NCI-H2107 treated with DMSO at 0.1 percent for 48 hours (cell line): ENCODE measurements around the gene ATP6V1C2.
A peak's percentile ranks its signal among the peaks of the same experiment; 100 is the strongest.

ENCODE experiments used
- DNase-seq: peaks from one replicate; lab custom pipeline; 2025; ENCODE audit not compliant: unreplicated experiment; lab: John Stamatoyannopoulos, UW

The ATP6V1C2 gene

GRCh38 chr2:10732924-10733565 is 11.6 kb downstream of the ATP6V1C2 start:
- DNase-seq = peak; percentile 63

DNA sequence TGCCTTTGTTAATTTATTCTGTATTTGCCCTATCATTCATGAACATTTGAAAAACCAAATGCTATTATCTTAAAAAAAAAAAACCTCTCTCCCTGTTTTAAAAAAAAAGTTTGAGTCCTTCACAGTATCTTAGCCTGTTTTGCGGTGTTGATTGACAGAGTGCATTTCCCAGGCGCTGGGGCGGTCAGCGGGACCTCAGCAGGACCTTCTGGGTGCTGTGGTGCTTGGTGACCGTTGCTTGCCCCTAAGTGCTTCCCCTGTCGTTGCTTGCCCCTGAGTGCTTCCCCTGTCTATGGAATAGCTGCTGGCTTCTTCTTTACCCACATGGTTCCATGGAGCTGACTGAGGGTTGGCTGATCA is 12.1 kb downstream of the ATP6V1C2 start:
- peak; percentile 49 for DNase-seq

DNA sequence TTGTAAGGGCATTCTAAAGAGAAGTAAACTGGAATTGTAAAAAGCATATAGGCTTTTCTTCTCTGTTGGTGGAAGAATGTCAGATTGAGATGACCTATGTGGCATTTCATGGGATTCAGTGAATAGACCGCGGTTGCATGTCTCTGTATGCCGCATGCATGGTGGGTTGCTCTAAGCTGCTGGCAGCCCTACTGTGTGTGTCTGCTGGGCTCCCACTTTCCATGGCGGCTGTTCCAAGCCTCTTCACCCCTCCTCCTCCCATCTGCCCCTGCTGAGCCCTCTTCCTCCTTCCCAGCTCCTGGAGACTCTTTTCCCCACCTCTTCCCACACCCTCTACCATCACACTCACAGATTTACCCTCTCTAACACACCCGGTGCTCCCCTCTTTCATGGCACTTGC is 12.6 kb downstream of the ATP6V1C2 start:
- DNase-seq = no peak

DNA sequence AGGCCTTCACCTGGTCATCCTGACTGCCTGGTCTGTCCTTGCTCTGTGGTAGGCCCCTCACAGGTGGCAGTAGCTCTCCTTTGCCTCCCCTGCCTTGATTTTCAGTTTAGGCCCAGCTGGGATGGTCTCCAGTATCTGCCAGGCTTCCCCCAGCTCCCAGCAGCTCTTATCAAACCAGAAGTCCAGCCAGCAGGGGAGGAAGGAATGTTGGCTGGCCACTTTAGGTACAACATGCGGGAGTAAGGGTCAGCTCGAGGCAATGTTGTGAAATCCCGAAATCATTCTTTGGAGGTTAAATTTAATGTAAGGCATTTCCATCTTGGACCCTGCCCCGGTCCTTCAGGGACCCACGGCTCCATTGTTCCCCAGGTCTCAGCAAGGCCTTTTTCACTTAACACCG is 16.8 kb downstream of the ATP6V1C2 start:
- DNase-seq = no peak

DNA sequence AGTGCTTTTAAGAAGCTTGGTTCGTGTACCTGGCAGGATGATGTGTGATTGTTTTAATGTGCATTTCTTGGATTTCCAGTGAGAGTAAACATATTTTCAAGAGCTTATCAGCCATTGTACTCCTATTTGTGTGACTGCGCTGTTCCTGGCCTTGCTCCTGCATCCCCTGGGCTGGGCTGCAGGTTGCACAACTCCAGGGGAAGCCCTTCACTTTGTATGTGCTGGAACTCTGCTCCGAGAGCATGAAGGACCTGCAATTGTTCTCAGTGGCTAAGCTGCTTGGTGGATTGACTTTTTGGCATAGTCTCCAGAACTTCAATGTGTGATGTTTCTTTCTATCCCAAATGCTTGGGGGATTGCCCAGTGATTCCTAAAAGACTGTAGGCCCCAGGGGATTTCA is 18.8 kb downstream of the ATP6V1C2 start:
- no peak for DNase-seq

- peak; percentile 3 for DNase-seq
Measured at GRCh38 chr2:10741139-10741538, 19.7 kb downstream of the ATP6V1C2 start.

- no peak for DNase-seq
Measured at GRCh38 chr2:10742666-10743065, 21.2 kb downstream of the ATP6V1C2 start.

GRCh38 chr2:10750610-10751009 is 29.2 kb downstream of the ATP6V1C2 start:
- DNase-seq = no peak

DNA sequence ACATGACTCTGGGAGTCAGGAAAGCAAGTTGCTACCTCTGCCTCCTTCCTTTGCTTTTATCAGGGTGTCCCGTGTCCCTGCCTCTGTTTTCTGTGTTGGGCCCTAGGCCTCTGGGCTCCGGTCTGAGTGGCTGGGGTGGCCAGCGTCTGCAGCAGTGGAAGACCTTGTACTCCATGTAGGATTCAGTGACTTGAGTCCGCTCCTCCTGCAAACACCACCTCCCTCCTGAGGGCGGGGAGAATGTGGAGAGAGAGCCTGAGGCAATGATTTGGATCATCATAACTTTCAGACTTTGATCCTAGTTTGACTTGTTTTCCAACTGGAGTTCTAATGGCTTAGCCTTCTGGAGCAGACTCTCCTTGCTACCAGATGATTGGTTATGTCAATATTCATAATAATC is 30.8 kb downstream of the ATP6V1C2 start:
- DNase-seq = no peak

DNA sequence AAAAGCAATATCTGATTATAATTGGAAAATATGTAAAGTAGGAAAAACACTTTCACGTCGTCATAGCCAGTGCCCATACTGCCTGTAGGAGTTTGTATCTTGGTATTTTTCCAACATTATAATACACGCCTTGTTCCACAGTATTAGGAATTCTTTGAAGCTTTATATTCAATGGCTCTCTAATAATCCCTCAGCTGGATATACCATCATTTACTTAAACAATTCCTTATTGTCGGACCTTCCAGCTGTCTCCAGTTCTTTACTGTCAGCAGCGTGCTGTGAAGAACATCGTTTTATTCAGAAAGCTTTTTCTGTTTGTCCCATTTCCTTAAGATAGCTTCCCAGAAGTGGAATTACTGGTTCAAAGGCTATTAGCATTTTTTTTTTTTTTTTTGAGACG is 31.7 kb downstream of the ATP6V1C2 start:
- no peak for DNase-seq

DNA sequence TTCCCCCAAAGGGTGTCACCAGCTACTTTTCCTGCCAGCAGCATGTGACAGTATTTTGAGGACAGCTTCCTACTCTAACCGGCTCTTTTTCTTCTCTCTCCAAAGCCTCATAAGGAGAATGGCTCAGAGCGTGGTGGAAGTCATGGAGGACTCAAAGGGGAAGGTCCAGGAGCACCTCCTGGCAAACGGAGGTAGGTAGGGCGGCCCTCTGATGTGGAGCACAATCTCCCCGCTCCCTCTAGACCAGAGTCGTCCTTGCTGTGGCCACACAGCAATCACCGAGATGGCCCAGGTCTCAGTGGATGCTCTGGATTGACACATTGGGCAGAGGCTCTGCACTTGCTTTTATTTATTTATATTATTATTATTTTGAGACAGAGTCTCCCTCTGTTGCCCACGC is 32.4 kb downstream of the ATP6V1C2 start:
- DNase-seq = no peak

- no peak for DNase-seq
Measured at GRCh38 chr2:10755621-10756020, 34.2 kb downstream of the ATP6V1C2 start.

DNA sequence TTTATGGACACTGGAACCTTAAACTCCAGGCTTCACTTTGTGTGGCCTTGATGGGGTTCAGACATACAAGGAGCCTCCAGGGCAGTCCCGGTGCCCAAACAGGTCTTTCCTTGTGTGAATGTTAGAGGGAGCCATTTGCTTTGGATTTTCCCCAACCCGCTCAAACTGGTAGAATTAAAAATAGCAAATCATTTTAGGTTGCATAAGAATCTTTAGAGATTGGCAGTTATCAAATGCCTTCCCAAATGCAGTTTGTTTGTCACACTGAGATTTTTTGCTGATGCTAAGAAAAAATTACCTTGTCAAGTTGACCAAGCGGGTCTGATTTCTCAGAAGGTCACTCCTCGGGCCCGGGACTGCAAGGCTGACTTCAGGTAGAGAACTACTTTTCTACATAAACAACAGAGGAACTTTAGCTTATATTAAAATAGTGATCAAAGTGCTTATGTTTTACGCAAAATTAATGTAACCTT is 36.4 kb downstream of the ATP6V1C2 start:
- no peak for DNase-seq

DNA sequence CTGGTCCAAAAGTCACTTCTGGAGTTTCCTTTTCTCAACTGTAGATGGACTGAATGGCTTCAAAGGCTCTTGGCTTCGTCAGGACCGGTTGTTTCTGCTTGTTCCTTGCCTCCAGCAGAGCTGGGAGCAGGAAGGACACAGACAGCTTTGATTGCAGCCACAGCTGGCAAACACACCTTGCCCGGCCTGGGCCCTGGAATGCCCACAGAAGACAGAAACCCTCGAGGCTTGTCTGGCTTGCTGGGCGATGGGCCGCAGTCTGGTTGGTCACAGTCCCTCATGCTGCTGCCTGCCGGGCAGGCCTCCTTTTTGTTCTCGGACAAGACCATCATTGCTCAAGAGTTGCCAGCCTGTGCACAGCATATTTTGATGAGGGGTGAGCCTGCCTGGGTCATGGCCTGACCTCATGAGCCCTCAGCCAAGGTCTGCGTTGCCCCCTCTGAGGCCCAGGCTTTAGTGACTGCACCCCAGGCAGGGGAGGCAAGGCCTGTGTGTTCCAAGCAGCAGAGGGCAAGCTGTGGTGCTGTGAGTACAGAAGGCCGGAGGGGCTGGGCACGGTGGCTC is 37.8 kb downstream of the ATP6V1C2 start:
- DNase-seq = no peak

GRCh38 chr2:10760794-10761504 is 39.5 kb downstream of the ATP6V1C2 start:
- DNase-seq = no peak

DNA sequence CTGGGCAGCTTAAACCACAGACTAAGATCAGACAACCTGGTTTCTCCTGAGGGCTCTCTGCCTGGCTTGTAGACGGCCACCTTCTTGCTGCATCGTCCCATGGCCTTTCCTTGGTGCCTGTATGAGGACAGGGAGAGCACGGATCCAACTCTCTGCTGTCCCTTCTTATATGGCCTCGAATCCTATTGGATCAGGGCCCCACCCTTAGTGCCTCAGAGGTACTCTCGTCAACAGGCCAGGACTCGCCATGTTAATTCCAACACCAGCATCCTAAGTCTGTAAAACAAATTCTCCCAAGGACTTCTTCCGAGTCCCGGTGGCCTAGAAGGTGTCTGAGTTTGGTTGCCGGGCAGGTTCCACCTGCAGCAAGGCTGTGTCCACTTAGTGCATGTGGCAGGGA is 40.2 kb downstream of the ATP6V1C2 start:
- DNase-seq = no peak

- DNase-seq = no peak
Measured at GRCh38 chr2:10762651-10763460, 41.4 kb downstream of the ATP6V1C2 start.

GRCh38 chr2:10763461-10763800 is 42.0 kb downstream of the ATP6V1C2 start:
- no peak for DNase-seq

DNA sequence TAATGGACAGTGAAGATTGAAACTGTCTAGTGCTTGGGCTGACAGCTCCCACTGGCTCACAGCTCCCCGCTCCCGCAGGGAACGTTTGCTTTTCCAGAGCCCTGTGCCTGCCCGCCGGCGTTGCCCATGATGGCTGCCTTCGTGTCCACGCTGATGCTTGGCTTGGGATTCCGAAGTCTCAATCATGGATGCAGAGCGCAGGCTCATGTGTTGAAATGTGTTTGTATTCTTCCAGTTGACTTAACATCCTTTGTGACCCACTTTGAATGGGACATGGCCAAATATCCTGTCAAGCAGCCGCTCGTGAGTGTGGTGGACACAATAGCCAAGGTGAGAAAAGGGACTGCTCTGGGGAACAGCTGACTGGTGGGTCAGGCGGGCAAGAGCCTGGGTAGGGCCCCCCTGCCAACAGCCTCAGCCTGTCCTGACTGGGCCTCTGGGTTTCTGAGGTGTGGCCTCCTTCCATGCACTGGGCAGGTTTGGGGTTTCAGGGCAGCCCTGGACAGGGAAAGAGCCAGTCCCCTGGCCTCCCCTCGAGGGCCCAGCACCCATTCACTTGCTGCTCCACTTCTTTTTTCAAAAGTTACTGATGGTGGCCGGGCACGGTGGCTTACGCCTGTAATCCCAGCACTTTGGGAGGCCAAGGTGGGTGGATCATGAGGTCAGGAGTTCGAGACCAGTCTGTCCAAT is 42.8 kb downstream of the ATP6V1C2 start:
- DNase-seq = no peak

GRCh38 chr2:10764896-10765295 is 43.5 kb downstream of the ATP6V1C2 start:
- DNase-seq = no peak

DNA sequence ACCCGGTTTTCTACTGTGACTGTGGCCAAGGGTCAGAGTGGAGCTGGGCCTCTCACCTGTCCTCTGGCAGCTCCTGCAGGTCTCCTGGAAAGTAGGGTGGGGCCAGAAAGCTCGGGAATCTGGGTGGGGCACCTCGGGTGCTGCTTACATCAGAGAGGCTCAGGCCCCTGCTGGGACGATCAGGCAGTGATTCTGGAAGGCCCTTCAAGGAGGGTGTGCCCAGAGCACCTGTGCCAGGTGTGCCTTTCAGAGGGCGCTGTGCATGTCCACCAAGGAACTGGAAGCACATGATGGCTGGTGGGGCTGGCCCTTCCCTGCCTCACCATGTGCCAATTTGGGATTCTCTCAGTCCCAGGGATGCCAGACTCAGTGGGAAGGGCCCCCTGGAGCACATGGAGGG is 44.0 kb downstream of the ATP6V1C2 start:
- DNase-seq = no peak
